Right atrium auricular region (tissue), 2 donors: ENCODE data around the gene MAP3K4. TPM values are rescaled to one million over a fixed set of nuclear protein-coding genes. Genes with fewer than 3 reads are reported as not detected.

Experiments used
- DNase-seq: peaks from one replicate; pipeline ENCODE4 v3.0.0-alpha.2; 2019; ENCODE audit warnings: low spot score
- H3K27ac ChIP-seq, 2 donors: fragments of 200-600 bp; sonication (generic); 1 replicate in 1 of 2; 2 replicates in 1 of 2; pipeline ENCODE4 v1.5.1; 2016 to 2019
- H3K27me3 ChIP-seq, 2 donors: fragments of 200-600 bp; sonication (generic); one replicate each; pipeline versions ENCODE4 v1.5.1 to v1.6.0; 2017 to 2019
- H3K36me3 ChIP-seq: fragments of 200-600 bp; sonication (generic); one replicate; pipeline ENCODE4 v1.5.1; 2016
- H3K4me1 ChIP-seq, 2 donors: fragments of 200-600 bp; sonication (generic); one replicate each; pipeline versions ENCODE4 v1.5.1 to v1.6.0; 2017 to 2019
- H3K4me3 ChIP-seq, 2 donors: fragments of 200-600 bp; sonication (generic); 1 replicate in 1 of 2; 2 replicates in 1 of 2; pipeline ENCODE4 v1.5.1; 2017 to 2019; ENCODE audit warnings: mild to moderate bottlenecking in 1 of 2, moderate library complexity in 1 of 2
- H3K9me3 ChIP-seq, 2 donors: fragments of 200-600 bp; sonication (generic); one replicate each; pipeline ENCODE4 v1.5.1; 2019
- CTCF ChIP-seq, 2 donors: fragments of 200-600 bp; sonication (generic); IDR thresholded peaks; one replicate each; pipeline ENCODE4 v1.5.1; 2019; ENCODE audit warnings: antibody characterized with exemption in 2 of 2
- total RNA-seq, 2 donors: library from RNA; depleted of rRNA; stranded (reverse); fragments of >200 nt; gene quantifications; one replicate each; pipeline ENCODE4 v1.1.0, GENCODE V29; 2016

MAP3K4 gene
- total RNA-seq, 2 donors from 2014 or later: 15.6 to 17.2 TPM

DNA sequence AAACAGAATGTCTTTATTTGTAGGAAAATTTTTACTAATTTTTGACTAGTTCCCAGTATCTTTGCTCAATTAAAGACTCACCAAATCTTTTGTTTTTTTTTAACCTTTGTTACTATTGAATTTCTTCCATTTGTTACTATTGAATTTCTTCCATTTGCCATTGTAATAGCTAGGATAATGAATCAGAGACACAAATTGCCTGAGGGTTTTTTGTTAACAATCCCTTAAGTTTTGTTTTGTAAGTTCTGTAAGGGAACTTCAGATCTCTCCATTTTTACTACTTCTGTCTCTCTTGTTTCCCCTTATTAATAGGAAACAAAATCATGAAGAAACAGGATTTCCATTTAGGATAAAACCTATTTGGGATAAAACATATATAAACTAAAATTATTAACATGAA lies 104.3 kb downstream of the MAP3K4 start:
- no peaks in the 10 kb centered on the region for H3K9me3 ChIP-seq
- DNase-seq: no peak
- no peaks in the 10 kb centered on the region for H3K4me1 ChIP-seq
- no peak overlapping the region for H3K27ac ChIP-seq
- H3K27me3 ChIP-seq: no peaks in the 10 kb centered on the region
- no peak for TF ChIP-seq CTCF (IDR thresholded peaks at IDR 0.05)
- H3K36me3 ChIP-seq: peaks cover 63% of the 10 kb centered on the region
- no peak overlapping the region for H3K4me3 ChIP-seq

- Histone ChIP-seq H3K27ac (no peak overlapping the region), H3K9me3 (no peaks in the 10 kb centered on the region), H3K4me1 (no peaks in the 10 kb centered on the region), H3K36me3 (peaks cover 56% of the 10 kb centered on the region), H3K4me3 (no peak overlapping the region), H3K27me3 (no peaks in the 10 kb centered on the region)
- no peak for TF ChIP-seq CTCF (IDR thresholded peaks at IDR 0.05)
- no peak for DNase-seq
Measured at GRCh38 chr6:161100072-161100471, 108.5 kb downstream of the MAP3K4 start.

DNA sequence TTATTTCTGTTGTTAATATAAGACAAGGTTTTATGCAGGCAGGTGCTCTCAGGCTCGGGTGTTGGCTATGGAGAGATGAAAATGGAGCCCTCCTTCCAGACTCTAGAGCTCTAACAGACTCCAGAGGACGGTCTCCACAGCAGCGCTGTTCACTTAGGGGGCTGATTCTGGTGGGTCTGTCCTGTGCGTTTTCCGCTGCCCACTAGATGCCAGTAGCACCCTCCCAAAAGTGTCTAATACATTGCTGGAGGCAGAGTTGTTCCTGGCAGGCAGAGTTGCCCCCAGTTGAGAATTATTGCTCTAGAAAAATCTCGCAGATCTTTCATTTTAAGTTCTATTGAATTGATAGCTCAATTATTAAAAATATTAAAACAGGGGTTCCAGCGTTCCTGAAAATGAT lies 109.9 kb downstream of the MAP3K4 start:
- no peak overlapping the region for H3K27ac ChIP-seq
- TF ChIP-seq CTCF (IDR thresholded peaks at IDR 0.05): no peak
- DNase-seq: no peak
- H3K36me3 ChIP-seq: peaks cover 62% of the 10 kb centered on the region
- H3K4me1 ChIP-seq: no peaks in the 10 kb centered on the region
- no peak overlapping the region for H3K4me3 ChIP-seq
- H3K9me3 ChIP-seq: no peaks in the 10 kb centered on the region
- H3K27me3 ChIP-seq: no peaks in the 10 kb centered on the region

- DNase-seq: no peak
- H3K9me3 ChIP-seq: no peaks in the 10 kb centered on the region
- H3K27ac ChIP-seq: no peak overlapping the region
- H3K4me1 ChIP-seq: no peaks in the 10 kb centered on the region
- no peak overlapping the region for H3K4me3 ChIP-seq
- no peaks in the 10 kb centered on the region for H3K27me3 ChIP-seq
- no peak for TF ChIP-seq CTCF (IDR thresholded peaks at IDR 0.05)
- H3K36me3 ChIP-seq: peaks cover 59% of the 10 kb centered on the region
Measured at GRCh38 chr6:161103475-161103874, 111.9 kb downstream of the MAP3K4 start.

GRCh38 chr6:161104966-161105365 lies 113.4 kb downstream of the MAP3K4 start:
- no peak overlapping the region for H3K4me3 ChIP-seq
- no peaks in the 10 kb centered on the region for H3K9me3 ChIP-seq
- TF ChIP-seq CTCF (IDR thresholded peaks at IDR 0.05): no peak
- no peaks in the 10 kb centered on the region for H3K27me3 ChIP-seq
- DNase-seq: no peak
- H3K4me1 ChIP-seq: no peaks in the 10 kb centered on the region
- H3K27ac ChIP-seq: no peak overlapping the region
- H3K36me3 ChIP-seq: peaks cover 64% of the 10 kb centered on the region

- peaks cover 64% of the 10 kb centered on the region for H3K36me3 ChIP-seq
- no peak for TF ChIP-seq CTCF (IDR thresholded peaks at IDR 0.05)
- no peak overlapping the region for H3K27ac ChIP-seq
- H3K9me3 ChIP-seq: no peaks in the 10 kb centered on the region
- no peak overlapping the region for H3K4me3 ChIP-seq
- H3K4me1 ChIP-seq: no peaks in the 10 kb centered on the region
- no peaks in the 10 kb centered on the region for H3K27me3 ChIP-seq
- DNase-seq: no peak
Measured at GRCh38 chr6:161105408-161105807, 113.8 kb downstream of the MAP3K4 start.
